Effector memory CD8-positive, alpha-beta T cell (primary cell): Measurements from ENCODE around the gene ROMO1.
"Not testable (repeated sequence)": the region's sequence is repeated elsewhere in the genome, so short reads cannot be mapped to it uniquely, and the experiment has no call there.

Experiments used
- ATAC-seq: fragments of 150-1000 bp; cut with Tn5 transposase; replicated peaks from 2 replicates; pipeline ENCODE4 v1.10.0; 2021; ENCODE audit warnings: mild to moderate bottlenecking, moderate library complexity
- DNase-seq, 3 experiments: peaks; one replicate each; pipeline ENCODE4 v3.0.0; 2021
- H3K27ac Mint-ChIP-seq, 2 donors: one replicate each; pipeline ENCODE4 v1.8.0; 2022; ENCODE audit warnings: mild to moderate bottlenecking in 2 of 2, mixed read lengths in 2 of 2, moderate library complexity in 2 of 2
- H3K27me3 Mint-ChIP-seq, 2 donors: one replicate each; pipeline ENCODE4 v1.8.0; 2022; ENCODE audit warnings: mixed read lengths in 2 of 2
- H3K36me3 Mint-ChIP-seq: one replicate; pipeline ENCODE4 v1.8.0; 2022; ENCODE audit warnings: mild to moderate bottlenecking, moderate library complexity, mixed read lengths; ENCODE audit not compliant: insufficient read depth
- H3K4me1 Mint-ChIP-seq, 2 donors: one replicate each; pipeline ENCODE4 v1.8.0; 2022; ENCODE audit warnings: low read depth in 2 of 2, mixed read lengths in 2 of 2
- H3K4me3 Mint-ChIP-seq, 2 donors: one replicate each; pipeline ENCODE4 v1.8.0; 2022; ENCODE audit warnings: mild to moderate bottlenecking in 2 of 2, mixed read lengths in 2 of 2, moderate library complexity in 2 of 2
- H3K9me3 Mint-ChIP-seq, 2 donors: one replicate each; pipeline ENCODE4 v1.8.0; 2022; ENCODE audit warnings: mixed read lengths in 2 of 2

ROMO1 gene

GRCh38 chr20:35695978-35696377, 3.2 kb upstream of the ROMO1 start:
- H3K4me1 Mint-ChIP-seq, result peaks cover 25 to 35% of the 10 kb centered on the region in 2 donors
- H3K27me3 Mint-ChIP-seq, result no peaks in the 10 kb centered on the region
- ATAC-seq (no peak), DNase-seq (no peak)
- H3K9me3 Mint-ChIP-seq, result no peaks in the 10 kb centered on the region
- no peak overlapping the region for H3K4me3 Mint-ChIP-seq
- no peak overlapping the region for H3K27ac Mint-ChIP-seq
- peaks cover 63% of the 10 kb centered on the region for H3K36me3 Mint-ChIP-seq

GRCh38 chr20:35697696-35698297, 1.4 kb upstream of the ROMO1 start:
- H3K4me1 Mint-ChIP-seq, result peaks cover 25 to 35% of the 10 kb centered on the region in 2 donors
- H3K4me3 Mint-ChIP-seq, result peak overlapping the region; percentile 96 to 97
- no peak for ATAC-seq
- DNase-seq, result no peak
- no peaks in the 10 kb centered on the region for H3K27me3 Mint-ChIP-seq
- H3K9me3 Mint-ChIP-seq, result no peaks in the 10 kb centered on the region
- H3K36me3 Mint-ChIP-seq, result peaks cover 69% of the 10 kb centered on the region
- H3K27ac Mint-ChIP-seq, result peak overlapping the region; percentile 98 to 99

DNA sequence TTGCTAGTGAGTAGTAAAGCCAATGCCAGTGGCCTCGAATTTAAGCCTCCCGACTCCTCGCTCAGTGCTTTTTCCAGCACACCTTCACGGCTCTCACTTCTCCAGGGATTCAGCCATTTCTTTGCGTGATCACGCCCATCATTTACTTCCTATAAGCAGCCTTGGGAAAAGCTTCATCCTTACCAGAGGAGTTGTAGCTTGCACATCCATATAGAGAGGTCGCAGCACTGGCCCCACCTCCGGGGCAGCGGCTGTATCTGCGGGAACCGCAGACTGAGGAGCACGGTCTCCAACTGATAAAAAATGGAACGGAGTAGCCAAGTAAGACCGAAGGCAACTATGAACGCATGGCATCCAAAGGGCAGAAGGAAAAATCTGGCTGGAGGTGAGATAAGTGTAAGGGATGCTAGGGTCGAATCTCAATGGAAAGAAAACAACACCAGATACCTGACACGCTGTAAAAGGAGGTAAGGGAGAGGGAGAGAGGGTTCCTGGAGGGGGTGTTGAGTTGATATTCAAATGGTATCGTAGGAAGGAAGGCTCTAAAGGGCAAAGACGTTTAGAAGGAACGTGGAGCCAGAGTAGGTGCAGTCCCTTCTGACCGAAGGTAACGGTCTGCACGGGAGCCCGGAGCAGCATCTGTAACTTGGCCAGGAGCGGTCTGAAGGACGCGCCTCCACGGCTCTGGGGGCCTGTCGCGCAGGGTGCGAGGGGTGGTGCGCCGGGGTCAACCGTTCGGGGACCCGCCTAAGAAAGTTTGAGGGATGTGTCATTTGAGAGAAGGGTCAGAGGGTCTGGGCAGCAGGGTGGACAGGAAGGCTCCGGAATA, 693 bp upstream of the ROMO1 start:
- Mint-ChIP-seq H3K4me1 (peaks cover 25 to 35% of the 10 kb centered on the region in 2 donors), H3K36me3 (peaks cover 69% of the 10 kb centered on the region), H3K4me3 (peak overlapping the region; percentile 96 to 97), H3K9me3 (no peaks in the 10 kb centered on the region), H3K27ac (peak overlapping the region; percentile 98 to 99), H3K27me3 (no peaks in the 10 kb centered on the region)
- ATAC-seq (peak; percentile 26), DNase-seq (no peak)

DNA sequence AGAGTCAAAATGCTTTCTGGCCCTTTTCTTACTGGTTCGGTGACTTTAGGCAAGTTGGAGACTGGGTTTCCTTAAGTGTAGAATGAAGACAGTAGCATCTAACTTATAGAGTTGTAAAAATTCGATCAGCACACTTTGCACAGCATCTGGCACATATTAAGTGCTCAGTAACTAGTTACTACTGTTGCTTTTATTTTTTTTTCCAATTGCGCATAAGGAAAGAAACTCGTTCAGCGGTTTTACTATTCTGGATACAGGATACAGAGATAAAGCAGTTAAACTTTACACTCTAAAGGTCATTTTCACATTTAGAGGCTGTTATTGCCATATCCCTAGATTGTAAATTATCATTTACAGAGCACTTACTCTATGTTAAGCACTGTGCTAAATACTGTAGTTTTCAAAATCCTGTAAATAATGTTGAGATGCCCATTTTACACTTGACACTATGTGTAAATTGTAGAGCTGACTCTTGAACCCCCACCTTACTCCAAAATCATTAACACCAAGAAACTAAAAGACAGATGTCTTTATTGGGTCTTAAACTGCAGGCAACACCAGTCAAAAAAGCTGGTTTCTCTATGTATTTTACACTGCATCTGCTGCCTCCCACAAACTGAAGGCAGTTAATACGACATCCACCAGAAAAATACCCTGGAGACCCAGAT, 886 bp downstream of the ROMO1 start:
- ATAC-seq, result no peak
- Mint-ChIP-seq H3K4me1 (peaks cover 27 to 45% of the 10 kb centered on the region in 2 donors), H3K9me3 (no peaks in the 10 kb centered on the region), H3K27ac (peak overlapping the region; percentile 98 to 99), H3K36me3 (peaks cover 76% of the 10 kb centered on the region), H3K4me3 (peak overlapping the region; percentile 96 to 97), H3K27me3 (no peaks in the 10 kb centered on the region)
- DNase-seq, result no peak

- Mint-ChIP-seq H3K4me3 (peak overlapping the region; percentile 96 to 97), H3K4me1 (peaks cover 27 to 40% of the 10 kb centered on the region in 2 donors), H3K9me3 (no peaks in the 10 kb centered on the region), H3K27ac (peak overlapping the region; percentile 98 to 99), H3K36me3 (peaks cover 76% of the 10 kb centered on the region), H3K27me3 (no peaks in the 10 kb centered on the region)
- no peak for ATAC-seq
- DNase-seq, result no peak
Measured at GRCh38 chr20:35700625-35701148, 1.5 kb downstream of the ROMO1 start.

DNA sequence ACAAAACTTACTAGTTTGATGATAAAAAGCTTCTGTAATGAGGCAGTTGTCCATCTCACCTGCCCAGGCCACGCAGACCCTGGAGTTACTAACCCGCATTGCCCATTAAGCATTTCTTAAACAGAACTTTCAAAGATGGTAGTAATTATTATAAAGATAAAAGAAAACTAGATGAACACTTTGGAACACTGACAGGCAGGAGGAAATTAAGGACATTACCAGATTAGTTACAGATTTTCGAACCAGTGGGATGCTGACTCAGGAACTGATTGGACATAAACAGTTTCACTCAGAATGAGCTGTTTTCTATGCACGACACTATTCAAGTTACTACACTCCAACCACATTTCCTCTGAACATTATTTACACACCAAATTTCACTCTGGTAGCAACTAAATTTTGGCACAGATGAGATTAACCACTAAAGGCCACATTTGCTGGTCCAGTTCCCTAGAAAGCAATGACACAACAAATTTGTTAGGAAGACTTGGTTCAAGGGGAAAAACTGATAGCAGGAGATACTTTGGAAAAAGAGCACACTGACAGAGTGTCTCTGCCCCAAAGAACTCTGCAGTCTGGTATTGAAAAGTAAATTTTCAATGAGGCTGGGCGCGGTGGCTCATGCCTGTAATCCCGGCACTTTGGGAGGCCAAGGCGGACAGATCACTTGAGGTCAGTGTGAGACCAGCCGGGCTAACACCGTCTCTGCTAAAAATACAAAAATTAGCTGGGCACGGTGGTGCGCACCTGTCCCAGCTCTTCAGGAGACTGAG, 3.0 kb downstream of the ROMO1 start:
- Mint-ChIP-seq H3K9me3 (no peaks in the 10 kb centered on the region), H3K27ac (peak overlapping the region; percentile 84 to 98), H3K4me3 (no peak overlapping the region), H3K36me3 (peaks cover 86% of the 10 kb centered on the region), H3K4me1 (peaks cover 24 to 45% of the 10 kb centered on the region in 2 donors), H3K27me3 (no peaks in the 10 kb centered on the region)
- ATAC-seq (no peak), DNase-seq (no peak)

DNA sequence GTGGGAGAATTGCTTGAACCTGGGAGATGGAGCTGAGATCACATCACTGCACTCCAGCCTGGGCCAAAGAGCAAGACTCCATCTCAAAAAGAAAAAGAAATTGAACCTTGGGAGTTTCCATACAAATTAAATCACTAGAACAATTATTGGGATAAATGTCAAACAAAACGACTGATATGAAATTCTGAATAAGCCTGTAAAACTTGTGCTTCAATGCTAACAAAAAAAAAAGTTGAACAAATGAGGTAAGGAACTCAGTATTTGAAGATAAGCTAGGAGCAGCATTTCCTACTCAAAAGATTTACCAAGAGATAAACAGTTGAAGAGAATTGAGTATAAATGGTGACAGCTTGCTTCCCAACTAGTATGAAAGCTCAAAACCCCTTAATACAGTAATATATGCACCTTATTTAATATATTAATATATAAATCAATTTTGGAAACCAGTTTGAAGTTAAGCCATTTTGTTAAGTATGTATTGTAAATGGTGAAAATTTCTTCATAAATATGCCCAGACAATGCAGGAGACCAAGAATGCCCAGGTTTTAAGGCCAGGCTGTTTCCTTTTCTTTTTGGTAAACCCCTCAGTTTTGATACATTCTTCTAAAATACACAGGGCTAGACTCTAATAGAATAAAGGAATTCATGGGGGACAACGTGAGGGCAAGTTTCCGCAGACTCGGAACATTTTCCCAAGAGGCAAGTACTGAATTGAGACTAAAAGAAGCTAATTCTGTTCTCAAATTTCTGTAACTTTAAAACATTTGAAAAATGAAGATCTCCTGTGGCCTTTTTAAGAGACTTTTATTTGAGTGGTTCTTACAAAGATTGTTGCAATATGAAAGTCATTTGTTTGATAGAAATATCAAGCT, 3.9 kb downstream of the ROMO1 start:
- Mint-ChIP-seq H3K27ac (peak overlapping the region; percentile 84 to 98), H3K4me1 (peaks cover 16 to 37% of the 10 kb centered on the region in 2 donors), H3K4me3 (no peak overlapping the region), H3K9me3 (no peaks in the 10 kb centered on the region), H3K27me3 (no peaks in the 10 kb centered on the region), H3K36me3 (peaks cover 93% of the 10 kb centered on the region)
- DNase-seq (no peak), ATAC-seq (no peak)

DNA sequence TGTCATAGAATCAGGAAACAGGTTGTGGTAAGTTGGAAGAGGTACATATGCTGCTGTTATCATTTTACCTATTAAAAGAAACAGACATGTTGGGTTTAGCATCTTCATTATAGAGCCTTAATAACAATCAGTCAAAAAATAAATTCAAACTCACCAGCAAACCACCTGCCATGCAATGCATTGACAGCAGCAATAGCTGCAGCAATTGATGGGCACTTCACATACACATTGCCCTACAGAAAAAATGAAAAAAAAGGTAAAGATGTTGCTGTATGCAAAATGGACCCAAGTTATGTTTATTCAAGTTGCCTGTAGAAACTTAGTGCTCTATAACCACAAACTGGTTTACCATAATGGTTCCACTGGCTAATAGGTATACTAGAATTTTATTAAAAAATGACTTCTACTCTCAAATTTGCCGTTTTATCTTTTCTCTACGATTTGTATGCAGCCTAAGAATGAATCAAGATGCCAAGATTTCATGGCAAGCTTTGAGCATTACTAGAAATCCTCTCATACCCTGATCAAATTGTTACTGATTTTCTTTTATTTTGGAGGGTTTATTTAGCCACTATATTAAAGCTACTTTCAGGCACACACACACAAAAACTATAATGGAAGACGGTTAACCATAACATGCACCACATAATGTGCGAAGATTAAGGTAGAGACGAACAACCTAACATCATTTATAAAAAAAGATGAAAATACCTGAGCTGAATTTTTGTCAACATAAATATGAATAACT, 5.5 kb downstream of the ROMO1 start:
- H3K36me3 Mint-ChIP-seq, result peaks cover 96% of the 10 kb centered on the region
- peaks cover 8 to 35% of the 10 kb centered on the region in 2 donors for H3K4me1 Mint-ChIP-seq
- H3K9me3 Mint-ChIP-seq, result no peaks in the 10 kb centered on the region
- H3K27ac Mint-ChIP-seq, result peak overlapping the region in 1 of 2 donors; percentile 98
- H3K4me3 Mint-ChIP-seq, result no peak overlapping the region
- H3K27me3 Mint-ChIP-seq, result no peaks in the 10 kb centered on the region
- ATAC-seq, result no peak
- DNase-seq, result no peak

- H3K27ac Mint-ChIP-seq, result peak overlapping the region in 1 of 2 donors; percentile 32
- not testable (repeated sequence) for ATAC-seq
- H3K4me1 Mint-ChIP-seq, result peaks cover 10 to 37% of the 10 kb centered on the region in 2 donors
Measured at GRCh38 chr20:35705894-35706293, 6.7 kb downstream of the ROMO1 start.

DNA sequence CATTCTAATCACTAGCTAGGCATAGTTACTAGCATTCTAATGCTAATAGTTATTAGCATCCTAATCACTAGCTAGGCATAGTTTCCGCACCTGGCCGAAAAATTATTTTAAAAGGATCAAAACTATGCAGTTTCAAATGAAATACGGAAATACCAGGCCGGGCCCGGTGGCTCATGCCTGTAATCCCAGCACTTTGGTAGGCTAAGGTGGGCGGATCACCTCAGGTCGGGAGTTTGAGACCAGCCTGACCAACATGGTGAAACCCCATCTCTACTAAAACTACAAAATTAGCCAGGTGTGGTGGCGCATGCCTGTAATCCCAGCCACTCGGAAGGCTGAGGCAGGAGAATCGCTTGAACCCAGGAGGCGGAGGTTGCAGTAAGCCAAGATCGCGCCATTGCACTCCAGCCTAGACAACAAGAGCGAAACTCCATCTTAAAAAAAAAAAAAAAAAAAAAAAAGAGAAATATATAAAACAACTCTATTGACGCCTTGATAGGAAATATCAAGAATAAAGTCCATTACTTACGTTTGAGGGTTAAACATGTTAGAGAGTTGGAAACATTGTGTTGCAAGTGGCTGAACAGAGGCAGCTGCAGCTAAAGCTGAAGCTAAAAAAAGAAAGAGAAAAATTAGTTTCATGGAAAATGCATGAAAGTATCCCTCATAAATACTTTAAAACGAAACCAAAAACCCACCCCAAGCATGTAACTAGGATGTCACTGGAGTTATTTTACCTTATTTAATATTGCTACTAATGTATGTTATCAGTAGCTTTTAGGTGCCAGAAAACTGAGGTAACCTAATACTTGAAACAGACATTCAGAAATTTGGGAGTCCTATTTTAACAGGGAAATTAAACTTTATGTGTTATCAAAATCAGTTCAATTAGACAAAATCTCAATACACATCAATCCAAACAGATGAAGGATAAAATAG, 7.7 kb downstream of the ROMO1 start:
- peak overlapping the region in 1 of 2 donors; percentile 35 for H3K27ac Mint-ChIP-seq
- peaks cover 20 to 47% of the 10 kb centered on the region in 2 donors for H3K4me1 Mint-ChIP-seq
- H3K36me3 Mint-ChIP-seq, result peaks cover 98% of the 10 kb centered on the region
- H3K9me3 Mint-ChIP-seq, DNase-seq, H3K27me3 Mint-ChIP-seq, H3K4me3 Mint-ChIP-seq, ATAC-seq: not testable (repeated sequence)

More at GRCh38 chr20:35705894-35706293, 6.7 kb downstream of the ROMO1 start:
- H3K9me3 Mint-ChIP-seq, H3K27me3 Mint-ChIP-seq, DNase-seq: not testable (repeated sequence)
- H3K36me3 Mint-ChIP-seq, result peaks cover 98% of the 10 kb centered on the region
- peak overlapping the region in 1 of 2 donors; percentile 12 for H3K4me3 Mint-ChIP-seq

DNA sequence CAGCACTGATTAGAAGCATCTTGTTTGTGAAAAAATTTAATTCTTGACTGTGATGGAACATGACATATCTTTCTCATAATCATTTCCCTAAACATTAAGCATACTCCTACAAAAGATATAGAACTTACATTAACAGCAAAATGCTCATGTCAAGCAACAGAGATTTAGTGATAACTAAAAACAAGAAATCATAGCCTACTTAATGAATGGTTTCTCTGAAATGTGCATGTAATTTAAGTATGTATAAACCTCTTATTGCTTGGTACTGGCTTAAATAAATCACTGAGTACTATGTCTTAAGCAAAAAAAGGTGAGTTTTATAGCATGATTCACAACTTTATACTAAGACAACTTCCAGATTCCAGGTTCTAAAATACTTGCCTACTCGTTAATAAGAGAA, 9.3 kb downstream of the ROMO1 start:
- H3K27ac Mint-ChIP-seq, result no peak overlapping the region
- H3K4me1 Mint-ChIP-seq, result peaks cover 23 to 50% of the 10 kb centered on the region in 2 donors
- no peaks in the 10 kb centered on the region for H3K9me3 Mint-ChIP-seq
- no peak for ATAC-seq
- no peak overlapping the region for H3K4me3 Mint-ChIP-seq
- H3K27me3 Mint-ChIP-seq, result no peaks in the 10 kb centered on the region
- no peak for DNase-seq
- peaks cover 98% of the 10 kb centered on the region for H3K36me3 Mint-ChIP-seq
